NCI-H2107 treated with DMSO at 0.1 percent for 48 hours (cell line): ENCODE data around the gene FOLR1.

ENCODE experiments used
- DNase-seq: peaks from one replicate; lab custom pipeline; 2025; ENCODE audit not compliant: unreplicated experiment; lab: John Stamatoyannopoulos, UW

Gene FOLR1

DNA sequence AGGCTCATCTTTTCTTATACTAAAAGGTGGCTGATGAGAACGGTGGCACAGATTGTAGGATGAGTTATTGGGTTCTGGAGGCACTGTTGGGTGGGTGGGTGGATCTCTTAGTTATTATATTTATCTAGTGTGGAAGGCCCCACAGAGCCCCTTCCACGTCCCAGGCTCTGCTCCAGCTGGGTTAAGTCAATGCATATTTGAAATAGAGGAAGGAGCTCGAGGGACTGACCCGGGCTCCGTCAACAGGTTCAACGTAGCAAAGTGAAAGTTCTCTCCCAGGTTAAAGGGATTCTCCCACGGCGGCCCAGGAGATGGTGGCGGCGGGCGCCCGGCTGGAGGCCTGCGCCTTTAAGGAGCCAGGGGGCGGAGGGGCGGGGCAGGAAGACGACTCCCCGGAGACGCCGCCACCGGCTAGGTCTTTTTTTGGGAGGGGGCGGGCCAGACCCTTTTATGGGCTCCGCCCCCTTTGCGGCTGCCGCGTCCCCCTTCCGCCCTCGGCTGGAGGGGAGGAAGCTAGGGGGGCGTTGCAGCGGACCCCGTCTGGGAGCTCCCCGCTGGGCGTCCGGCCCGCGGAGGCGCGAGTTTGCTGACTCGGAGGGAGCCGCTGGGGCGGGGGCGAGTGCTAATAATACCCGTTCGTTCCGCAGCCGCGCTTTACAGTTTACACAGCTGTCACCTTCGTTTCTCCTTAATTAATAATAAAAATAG, 31.1 kb downstream of the FOLR1 start:
- peak; percentile 76 for DNase-seq

GRCh38 chr11:72223615-72224563, 31.9 kb downstream of the FOLR1 start:
- no peak for DNase-seq

- DNase-seq: no peak
Measured at GRCh38 chr11:72224564-72225410, 32.8 kb downstream of the FOLR1 start, which contains the start of gene INPPL1. INPPL1 (plus strand) TSS chr11:72224767; CDS start chr11:72224985, 218 bp downstream.

DNA sequence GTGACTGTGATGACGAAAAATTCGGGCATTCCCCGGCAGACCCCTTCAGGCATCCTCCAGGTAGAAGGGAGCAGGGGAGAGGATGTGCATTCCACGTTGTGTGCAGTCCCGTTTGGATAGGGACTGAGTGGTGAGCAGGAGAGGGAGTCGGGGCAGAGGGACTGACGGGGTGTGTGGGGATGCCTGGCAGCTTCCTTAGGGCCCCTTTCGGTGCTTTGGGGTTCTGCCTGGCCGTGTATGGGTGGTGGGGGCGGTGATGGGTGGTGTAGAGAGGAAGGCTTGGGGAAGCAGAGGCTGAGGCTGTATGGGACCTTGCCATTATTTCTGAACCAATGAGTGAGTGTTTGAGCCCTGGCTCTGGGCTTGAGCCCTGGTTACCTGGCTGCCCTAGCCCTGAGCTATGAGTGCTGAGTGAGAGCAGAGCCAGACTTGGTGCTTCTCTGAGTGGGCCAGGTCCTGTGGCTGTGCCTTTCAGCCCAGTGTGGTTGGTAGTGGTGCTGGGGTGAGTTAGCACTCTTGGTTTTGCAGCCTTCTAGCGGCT, 33.5 kb downstream of the FOLR1 start:
- DNase-seq: no peak

GRCh38 chr11:72226701-72227100, 34.8 kb downstream of the FOLR1 start:
- DNase-seq: no peak

- peak; percentile 98 for DNase-seq
Measured at GRCh38 chr11:72227316-72228228, 35.6 kb downstream of the FOLR1 start.

DNA sequence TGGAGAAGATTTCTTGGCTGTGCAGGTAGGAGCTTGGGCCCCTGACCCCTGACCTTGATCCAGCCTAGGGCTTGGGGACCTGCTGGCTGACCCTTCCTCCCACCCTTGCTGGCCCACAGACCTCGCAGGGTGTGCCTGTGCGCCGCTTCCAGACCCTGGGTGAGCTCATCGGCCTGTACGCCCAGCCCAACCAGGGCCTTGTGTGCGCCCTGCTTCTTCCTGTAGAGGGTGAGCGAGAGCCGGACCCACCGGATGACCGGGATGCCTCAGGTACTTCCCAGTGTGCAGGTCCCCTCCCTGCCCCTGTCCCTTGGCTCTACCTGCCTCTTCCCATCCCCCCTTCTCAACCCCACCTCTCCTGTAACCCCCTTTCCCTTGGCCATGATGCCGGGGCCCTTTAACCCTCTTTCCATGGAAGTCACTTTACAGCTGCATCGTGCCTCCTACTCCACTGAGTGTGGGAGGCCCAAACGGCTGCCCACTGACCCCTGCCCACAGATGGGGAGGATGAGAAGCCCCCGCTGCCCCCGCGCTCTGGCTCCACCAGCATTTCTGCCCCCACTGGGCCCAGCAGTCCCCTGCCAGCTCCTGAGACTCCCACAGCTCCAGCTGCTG, 36.4 kb downstream of the FOLR1 start:
- DNase-seq: no peak

DNA sequence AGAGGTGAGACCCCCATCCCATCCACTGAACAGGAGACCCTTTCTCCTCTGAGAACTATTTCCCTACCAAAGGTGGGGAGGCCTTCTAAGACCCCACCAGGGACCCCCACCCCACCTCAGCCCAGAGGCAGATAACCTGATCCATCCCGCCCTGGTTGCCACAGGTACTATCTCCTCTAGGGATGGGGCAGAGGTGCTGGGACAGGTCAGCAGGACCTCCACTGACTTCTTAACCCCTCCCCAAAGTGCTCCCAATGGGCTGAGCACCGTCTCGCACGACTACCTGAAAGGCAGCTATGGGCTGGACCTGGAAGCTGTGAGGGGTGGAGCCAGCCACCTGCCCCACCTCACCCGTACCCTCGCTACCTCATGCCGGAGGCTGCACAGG, 36.9 kb downstream of the FOLR1 start:
- no peak for DNase-seq

GRCh38 chr11:72229336-72229924, 37.5 kb downstream of the FOLR1 start:
- no peak for DNase-seq

- no peak for DNase-seq
Measured at GRCh38 chr11:72229925-72230763, 38.2 kb downstream of the FOLR1 start.

DNA sequence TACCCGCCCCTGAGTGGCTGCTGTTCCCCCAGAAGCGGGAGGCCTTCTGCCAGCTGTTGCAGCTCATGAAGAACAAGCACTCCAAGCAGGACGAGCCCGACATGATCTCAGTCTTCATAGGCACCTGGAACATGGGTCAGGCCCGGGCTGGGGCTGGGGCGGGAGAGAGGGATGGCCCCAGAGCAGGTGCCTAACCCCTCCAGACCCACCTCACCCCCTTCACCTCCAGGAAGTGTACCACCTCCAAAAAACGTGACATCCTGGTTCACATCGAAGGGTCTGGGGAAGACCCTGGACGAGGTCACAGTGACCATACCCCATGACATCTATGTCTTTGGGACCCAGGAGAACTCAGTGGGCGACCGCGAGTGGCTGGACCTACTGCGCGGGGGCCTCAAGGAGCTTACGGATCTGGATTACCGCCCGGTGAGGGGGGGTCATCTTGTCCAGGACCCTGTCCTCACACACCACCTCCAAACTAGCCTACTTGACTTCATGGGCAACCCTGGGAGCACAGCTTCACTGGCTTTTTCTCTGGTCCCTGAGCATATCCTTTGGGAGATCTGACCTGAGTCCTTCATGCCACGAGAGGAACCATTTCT, 38.9 kb downstream of the FOLR1 start:
- no peak for DNase-seq

GRCh38 chr11:72231396-72232259, 39.7 kb downstream of the FOLR1 start:
- DNase-seq: no peak

- no peak for DNase-seq
Measured at GRCh38 chr11:72232260-72233055, 40.5 kb downstream of the FOLR1 start.

GRCh38 chr11:72233056-72233772, 41.3 kb downstream of the FOLR1 start:
- no peak for DNase-seq

GRCh38 chr11:72233773-72234513, 42.0 kb downstream of the FOLR1 start:
- no peak for DNase-seq
